SJCRH30 (cell line): ENCODE results near the gene RAB31. TPM values are rescaled to one million over a fixed set of nuclear protein-coding genes. Genes with fewer than 3 reads are reported as not detected.

Experiments used
- DNase-seq, 2 experiments: peaks; one replicate each; pipeline ENCODE4 v3.0.0-alpha.2; 2015 to 2020
- H3K27ac ChIP-seq: fragments of 250-450 bp; sonication (Bioruptor Pico); 2 replicates; pipeline ENCODE4 v1.5.1; 2020; ENCODE audit warnings: mild to moderate bottlenecking, moderate library complexity
- H3K27me3 ChIP-seq: fragments of 250-450 bp; sonication (Bioruptor Pico); 2 replicates; pipeline ENCODE4 v1.5.1; 2020; ENCODE audit warnings: mild to moderate bottlenecking, moderate library complexity
- H3K36me3 ChIP-seq: fragments of 250-450 bp; sonication (Bioruptor Pico); 2 replicates; pipeline ENCODE4 v1.5.1; 2020; ENCODE audit warnings: mild to moderate bottlenecking, moderate library complexity
- H3K4me1 ChIP-seq: fragments of 250-450 bp; sonication (Bioruptor Pico); 2 replicates; pipeline ENCODE4 v1.5.1; 2020; ENCODE audit warnings: mild to moderate bottlenecking, moderate library complexity
- H3K4me3 ChIP-seq: fragments of 250-450 bp; sonication (Bioruptor Pico); 2 replicates; pipeline ENCODE4 v1.5.1; 2020; ENCODE audit warnings: mild to moderate bottlenecking, moderate library complexity
- H3K9me3 ChIP-seq: fragments of 250-450 bp; sonication (Bioruptor Pico); replicated peaks from 2 replicates; pipeline ENCODE4 v1.5.1; 2020; ENCODE audit warnings: mild to moderate bottlenecking, moderate library complexity
- total RNA-seq: library from RNA; depleted of rRNA; stranded (reverse); fragments of >200 nt; shearing (Covaris generic); gene quantifications from 2 replicates; pipeline ENCODE4 v1.2.3, GENCODE V29; 2014

Gene RAB31
- total RNA-seq, 1 experiment from 2014 or later = 8.1 TPM

GRCh38 chr18:9714266-9715087 is 6.4 kb downstream of the RAB31 start:
- Histone ChIP-seq H3K4me1 (no peaks in the 10 kb centered on the region), H3K27ac (no peak overlapping the region), H3K27me3 (no peaks in the 10 kb centered on the region), H3K4me3 (no peak overlapping the region), H3K36me3 (no peaks in the 10 kb centered on the region), H3K9me3 (no peaks in the 10 kb centered on the region)
- DNase-seq = no peak

GRCh38 chr18:9715088-9715343 is 6.9 kb downstream of the RAB31 start:
- no peaks in the 10 kb centered on the region for H3K36me3 ChIP-seq
- H3K27me3 ChIP-seq = no peaks in the 10 kb centered on the region
- H3K4me3 ChIP-seq = no peak overlapping the region
- no peak overlapping the region for H3K27ac ChIP-seq
- no peaks in the 10 kb centered on the region for H3K4me1 ChIP-seq
- DNase-seq = no peak
- no peaks in the 10 kb centered on the region for H3K9me3 ChIP-seq

- Histone ChIP-seq H3K27ac (no peak overlapping the region), H3K9me3 (no peaks in the 10 kb centered on the region), H3K27me3 (no peaks in the 10 kb centered on the region), H3K36me3 (no peaks in the 10 kb centered on the region), H3K4me3 (no peak overlapping the region), H3K4me1 (no peaks in the 10 kb centered on the region)
- no peak for DNase-seq
Observed at GRCh38 chr18:9715978-9716774, 8.1 kb downstream of the RAB31 start.

GRCh38 chr18:9716780-9717563 is 8.9 kb downstream of the RAB31 start:
- no peaks in the 10 kb centered on the region for H3K36me3 ChIP-seq
- H3K27ac ChIP-seq = no peak overlapping the region
- H3K4me3 ChIP-seq = no peak overlapping the region
- H3K9me3 ChIP-seq = no peaks in the 10 kb centered on the region
- H3K4me1 ChIP-seq = no peaks in the 10 kb centered on the region
- no peaks in the 10 kb centered on the region for H3K27me3 ChIP-seq
- no peak for DNase-seq

GRCh38 chr18:9719421-9719981 is 11.4 kb downstream of the RAB31 start:
- Histone ChIP-seq H3K36me3 (no peaks in the 10 kb centered on the region), H3K27ac (no peak overlapping the region), H3K27me3 (no peaks in the 10 kb centered on the region), H3K4me3 (no peak overlapping the region), H3K4me1 (no peaks in the 10 kb centered on the region), H3K9me3 (no peaks in the 10 kb centered on the region)
- no peak for DNase-seq

GRCh38 chr18:9720327-9720726 is 12.2 kb downstream of the RAB31 start:
- no peak for DNase-seq
- Histone ChIP-seq H3K36me3 (no peaks in the 10 kb centered on the region), H3K27ac (no peak overlapping the region)

GRCh38 chr18:9721893-9722550 is 13.9 kb downstream of the RAB31 start:
- no peak overlapping the region for H3K4me3 ChIP-seq
- H3K9me3 ChIP-seq = no peaks in the 10 kb centered on the region
- H3K36me3 ChIP-seq = no peaks in the 10 kb centered on the region
- H3K27me3 ChIP-seq = no peaks in the 10 kb centered on the region
- H3K4me1 ChIP-seq = peaks cover 3% of the 10 kb centered on the region; the same call in 1 of the 2 replicates
- H3K27ac ChIP-seq = no peak overlapping the region
- no peak for DNase-seq

More at GRCh38 chr18:9720327-9720726, 12.2 kb downstream of the RAB31 start:
- H3K4me3 ChIP-seq = no peak overlapping the region
- H3K4me1 ChIP-seq = no peaks in the 10 kb centered on the region
- H3K9me3 ChIP-seq = no peaks in the 10 kb centered on the region
- no peaks in the 10 kb centered on the region for H3K27me3 ChIP-seq

- DNase-seq = no peak
- Histone ChIP-seq H3K4me1 (peaks cover 3% of the 10 kb centered on the region; the same call in 1 of the 2 replicates), H3K27me3 (no peaks in the 10 kb centered on the region), H3K27ac (no peak overlapping the region), H3K9me3 (no peaks in the 10 kb centered on the region), H3K4me3 (no peak overlapping the region), H3K36me3 (no peaks in the 10 kb centered on the region)
Observed at GRCh38 chr18:9722691-9723090, 14.6 kb downstream of the RAB31 start.

GRCh38 chr18:9724797-9725585 is 16.9 kb downstream of the RAB31 start:
- no peaks in the 10 kb centered on the region for H3K9me3 ChIP-seq
- no peaks in the 10 kb centered on the region for H3K27me3 ChIP-seq
- no peaks in the 10 kb centered on the region for H3K36me3 ChIP-seq
- no peak for DNase-seq
- H3K4me3 ChIP-seq = no peak overlapping the region
- no peak overlapping the region for H3K27ac ChIP-seq
- peaks cover 3% of the 10 kb centered on the region; the same call in 1 of the 2 replicates for H3K4me1 ChIP-seq

- peak; percentile 35 to 62 for DNase-seq
- H3K4me1 ChIP-seq = peaks cover 3% of the 10 kb centered on the region; the same call in 1 of the 2 replicates
- H3K36me3 ChIP-seq = no peaks in the 10 kb centered on the region
- H3K4me3 ChIP-seq = no peak overlapping the region
- peak overlapping the region; percentile 34 for H3K27ac ChIP-seq
- no peaks in the 10 kb centered on the region for H3K9me3 ChIP-seq
- no peaks in the 10 kb centered on the region for H3K27me3 ChIP-seq
Observed at GRCh38 chr18:9726175-9726574, 18.1 kb downstream of the RAB31 start.

- H3K27ac ChIP-seq = no peak overlapping the region
- H3K27me3 ChIP-seq = no peaks in the 10 kb centered on the region
- H3K9me3 ChIP-seq = no peaks in the 10 kb centered on the region
- no peak overlapping the region for H3K4me3 ChIP-seq
- H3K4me1 ChIP-seq = peaks cover 3% of the 10 kb centered on the region; the same call in 1 of the 2 replicates
- H3K36me3 ChIP-seq = no peaks in the 10 kb centered on the region
- no peak for DNase-seq
Observed at GRCh38 chr18:9726936-9727335, 18.8 kb downstream of the RAB31 start.

GRCh38 chr18:9730786-9731185 is 22.7 kb downstream of the RAB31 start:
- H3K27me3 ChIP-seq = no peaks in the 10 kb centered on the region
- H3K27ac ChIP-seq = no peak overlapping the region
- no peaks in the 10 kb centered on the region for H3K9me3 ChIP-seq
- no peaks in the 10 kb centered on the region for H3K36me3 ChIP-seq
- no peak for DNase-seq
- peaks cover 3% of the 10 kb centered on the region; the same call in 1 of the 2 replicates for H3K4me1 ChIP-seq
- no peak overlapping the region for H3K4me3 ChIP-seq

- Histone ChIP-seq H3K4me3 (no peak overlapping the region), H3K27ac (no peak overlapping the region), H3K27me3 (no peaks in the 10 kb centered on the region), H3K9me3 (no peaks in the 10 kb centered on the region), H3K36me3 (no peaks in the 10 kb centered on the region), H3K4me1 (peaks cover 3% of the 10 kb centered on the region; the same call in 1 of the 2 replicates)
- DNase-seq = no peak
Observed at GRCh38 chr18:9731380-9731779, 23.3 kb downstream of the RAB31 start.
